HEK293 (cell line): ENCODE results near the gene MS4A10.

ENCODE experiments used
- MEIS1 ChIP-seq: sonication (generic); formaldehyde crosslinking; IDR thresholded peaks from 2 replicates; pipeline ENCODE4 v1.8.1; 2022; ENCODE audit warnings: missing genetic modification reagents, mild to moderate bottlenecking, borderline replicate concordance
- SP3 ChIP-seq: fragments of 450-650 bp; formaldehyde crosslinking; IDR thresholded peaks from 2 replicates; pipeline ENCODE4 v1.5.1; 2016; ENCODE audit warnings: missing biosample characterization, missing genetic modification characterization
- ZNF747 ChIP-seq: fragments of 450-650 bp; formaldehyde crosslinking; IDR thresholded peaks from 2 replicates; pipeline ENCODE4 v1.5.1; 2016; ENCODE audit warnings: missing biosample characterization, missing genetic modification characterization
- TF ChIP-seq, protein P1 (sequence below): fragments of 450-650 bp; formaldehyde crosslinking; IDR thresholded peaks from 2 replicates; pipeline ENCODE4 v1.5.1; 2016; ENCODE audit warnings: missing biosample characterization, missing genetic modification characterization

DNA sequence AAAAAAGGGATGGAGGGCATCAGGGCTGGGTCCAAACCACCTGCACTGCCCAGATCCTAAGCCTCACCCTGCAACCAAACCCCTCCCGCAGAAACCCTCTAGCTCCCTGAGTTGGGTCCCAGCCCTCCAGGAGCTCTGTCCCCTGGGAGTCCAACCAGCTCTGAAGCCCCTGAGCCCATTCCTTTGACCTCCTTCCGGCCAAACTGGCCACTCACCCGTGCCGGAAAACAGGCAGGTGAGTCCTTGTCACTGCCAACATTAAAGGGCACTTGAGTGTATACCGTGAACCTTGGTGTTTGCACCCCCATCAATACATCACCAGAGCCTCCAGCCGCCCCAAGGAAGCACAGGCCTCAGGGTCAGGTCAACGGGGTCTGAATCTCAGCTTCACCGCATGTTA lies 16.9 kb upstream of the MS4A10 start:
- TF ChIP-seq ZNF747 (no peak), SP3 (tag by site-specific recombination) (no peak), MEIS1 (CRISPR knock-in tag) (no peak)
- TF ChIP-seq, protein P1, sequence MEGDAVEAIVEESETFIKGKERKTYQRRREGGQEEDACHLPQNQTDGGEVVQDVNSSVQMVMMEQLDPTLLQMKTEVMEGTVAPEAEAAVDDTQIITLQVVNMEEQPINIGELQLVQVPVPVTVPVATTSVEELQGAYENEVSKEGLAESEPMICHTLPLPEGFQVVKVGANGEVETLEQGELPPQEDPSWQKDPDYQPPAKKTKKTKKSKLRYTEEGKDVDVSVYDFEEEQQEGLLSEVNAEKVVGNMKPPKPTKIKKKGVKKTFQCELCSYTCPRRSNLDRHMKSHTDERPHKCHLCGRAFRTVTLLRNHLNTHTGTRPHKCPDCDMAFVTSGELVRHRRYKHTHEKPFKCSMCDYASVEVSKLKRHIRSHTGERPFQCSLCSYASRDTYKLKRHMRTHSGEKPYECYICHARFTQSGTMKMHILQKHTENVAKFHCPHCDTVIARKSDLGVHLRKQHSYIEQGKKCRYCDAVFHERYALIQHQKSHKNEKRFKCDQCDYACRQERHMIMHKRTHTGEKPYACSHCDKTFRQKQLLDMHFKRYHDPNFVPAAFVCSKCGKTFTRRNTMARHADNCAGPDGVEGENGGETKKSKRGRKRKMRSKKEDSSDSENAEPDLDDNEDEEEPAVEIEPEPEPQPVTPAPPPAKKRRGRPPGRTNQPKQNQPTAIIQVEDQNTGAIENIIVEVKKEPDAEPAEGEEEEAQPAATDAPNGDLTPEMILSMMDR (tag by site-specific recombination): no peak
